ENCODE measurements around the gene DENND4C. TPM values are rescaled to one million over a fixed set of nuclear protein-coding genes. Genes with fewer than 3 reads are reported as not detected.
"Not testable (repeated sequence)": the region's sequence is repeated elsewhere in the genome, so short reads cannot be mapped to it uniquely, and the experiment has no call there.

Gene DENND4C
- total RNA-seq, 1 donor from 2014 or later = 21.4 TPM

DNA sequence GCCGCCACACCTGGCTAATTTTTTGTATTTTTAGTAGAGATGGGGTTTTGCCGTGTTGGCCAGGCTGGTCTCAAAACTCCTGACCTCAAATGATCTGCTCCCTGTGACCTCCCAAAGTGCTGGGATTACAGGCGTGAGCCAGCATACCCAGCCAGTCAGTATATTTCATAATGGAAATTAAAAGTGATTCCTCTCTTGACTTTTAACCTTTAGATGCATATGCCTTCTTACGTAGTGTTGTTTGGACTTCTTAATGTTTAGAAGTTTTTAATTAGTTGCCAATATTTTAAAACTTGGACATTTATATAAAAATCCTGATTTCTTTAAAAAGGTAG lies 22.4 kb downstream of the DENND4C start:
- no peak for DNase-seq (ENCODE audit: low spot score)
- intact Hi-C loops (cut with DNase I) = no loop called here

DNA sequence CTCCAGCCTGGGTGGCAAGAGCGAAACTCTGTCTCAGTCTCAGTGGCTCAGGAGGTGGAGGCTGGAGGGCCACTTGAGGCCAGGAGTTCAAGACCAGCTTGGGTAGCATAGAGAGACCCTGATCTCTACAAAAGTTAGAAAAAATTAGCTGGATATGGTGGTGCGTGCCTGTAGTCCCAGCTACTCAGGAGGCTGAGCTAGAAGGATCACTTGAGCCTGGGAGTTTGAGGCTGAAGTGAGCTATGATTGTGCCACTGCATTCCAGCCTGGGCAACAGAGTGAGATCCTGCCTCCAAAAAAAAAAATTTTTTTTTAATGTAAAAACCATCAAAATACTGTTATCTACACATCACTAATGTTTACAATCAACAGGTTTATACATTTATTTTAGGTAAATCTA lies 24.6 kb downstream of the DENND4C start:
- intact Hi-C loops (cut with DNase I) = no loop called here
- no peak for DNase-seq (ENCODE audit: low spot score)

DNA sequence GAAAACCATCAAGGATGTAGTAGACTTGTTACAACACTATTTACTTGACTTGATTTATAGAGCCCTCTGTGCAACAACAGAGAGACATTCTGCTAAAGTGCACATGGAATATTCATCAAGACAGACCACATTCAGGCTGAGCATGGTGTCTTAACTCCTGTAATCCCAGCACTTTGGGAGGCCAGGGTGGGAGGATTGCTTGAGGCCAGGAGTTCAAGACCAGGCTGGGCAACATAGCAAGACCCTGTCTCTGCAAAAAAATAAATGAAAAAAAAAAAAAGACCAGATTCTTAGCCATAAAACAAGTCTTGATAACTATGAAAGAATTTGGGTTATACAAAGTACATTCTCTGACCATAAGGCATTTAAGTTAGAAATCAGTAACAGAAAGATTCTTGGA lies 25.3 kb downstream of the DENND4C start:
- no peak for DNase-seq (ENCODE audit: low spot score)
- intact Hi-C loops (cut with DNase I) = no loop called here

DNA sequence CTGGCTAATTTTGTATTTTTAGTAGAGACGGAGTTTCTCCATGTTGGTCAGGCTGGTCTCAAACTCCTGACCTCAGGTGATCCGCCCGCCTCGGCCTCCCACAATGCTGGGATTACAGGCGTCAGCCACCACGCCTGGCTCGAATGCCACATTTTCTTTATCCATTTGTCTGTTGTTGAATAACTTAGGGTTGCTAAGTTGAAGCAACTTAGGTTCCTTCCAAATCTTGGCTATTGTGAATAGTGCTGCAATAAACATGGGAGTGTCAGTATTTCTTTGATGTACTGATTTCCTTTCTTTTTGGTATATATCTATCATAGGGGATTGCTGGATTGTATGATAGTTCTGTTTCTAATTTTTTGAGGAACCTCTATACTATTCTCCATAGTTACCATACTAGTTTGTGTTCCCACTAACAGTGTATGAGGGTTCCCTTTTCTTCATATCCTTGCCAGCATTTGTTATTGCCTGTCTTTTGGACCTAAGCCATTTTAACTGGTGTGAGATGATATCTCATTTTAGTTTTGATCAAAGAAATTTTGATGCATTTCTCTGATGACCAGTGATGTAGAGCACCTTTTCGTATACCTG lies 29.3 kb downstream of the DENND4C start:
- intact Hi-C loops (cut with DNase I) = not testable (repeated sequence)

DNA sequence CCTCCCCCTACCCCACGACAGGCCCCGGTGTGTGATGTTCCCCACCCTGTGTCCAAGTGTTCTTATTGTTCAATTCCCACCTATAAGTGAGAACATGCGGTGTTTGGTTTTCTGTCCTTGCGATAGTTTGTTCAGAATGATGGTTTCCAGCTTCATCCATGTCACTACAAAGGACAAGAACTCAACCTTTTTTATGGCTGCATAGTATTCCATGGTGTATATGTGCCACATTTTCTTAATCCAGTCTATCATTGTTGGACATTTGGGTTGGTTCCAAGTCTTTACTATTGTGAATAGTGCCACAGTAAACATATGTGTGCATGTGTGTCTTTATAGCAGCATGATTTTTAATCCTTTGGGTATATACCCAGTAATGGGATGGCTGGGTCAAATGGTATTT lies 35.1 kb downstream of the DENND4C start:
- intact Hi-C loops (cut with DNase I) = not testable (repeated sequence)

More for the DNA sequence above, 29.3 kb downstream of the DENND4C start:
- DNase-seq (ENCODE audit: low spot score) = not testable (repeated sequence)

GRCh38 chr9:19266778-19267384 lies 36.4 kb downstream of the DENND4C start:
- DNase-seq (ENCODE audit: low spot score); intact Hi-C loops (cut with DNase I): not testable (repeated sequence)

More for the DNA sequence above, 35.1 kb downstream of the DENND4C start:
- not testable (repeated sequence) for DNase-seq (ENCODE audit: low spot score)

DNA sequence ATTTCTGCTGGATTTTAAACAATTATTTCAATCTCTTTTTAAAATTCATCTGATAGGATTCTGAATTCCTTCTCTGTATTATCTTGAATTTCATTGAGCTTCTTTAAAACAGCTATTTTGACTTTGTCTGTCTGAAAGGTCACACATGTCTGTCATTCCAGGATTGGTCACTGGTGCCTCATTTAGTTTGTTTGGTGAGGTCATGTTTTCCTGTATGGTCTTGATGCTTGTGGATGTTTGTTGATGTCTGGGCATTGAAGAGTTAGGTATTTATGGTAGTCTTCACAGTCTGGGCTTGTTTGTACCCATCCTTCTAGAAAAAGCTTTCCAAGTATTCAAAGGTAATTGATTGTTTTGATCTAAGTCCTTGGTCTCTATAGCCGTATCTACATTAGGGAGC lies 39.1 kb downstream of the DENND4C start:
- intact Hi-C loops (cut with DNase I) = no loop called here
- no peak for DNase-seq (ENCODE audit: low spot score)

GRCh38 chr9:19270421-19270949 lies 40.0 kb downstream of the DENND4C start:
- no peak for DNase-seq (ENCODE audit: low spot score)
- intact Hi-C loops (cut with DNase I) = no loop called here

- no peak for DNase-seq (ENCODE audit: low spot score)
- intact Hi-C loops (cut with DNase I) = no loop called here
Measured at GRCh38 chr9:19271081-19271480, 40.6 kb downstream of the DENND4C start.

- intact Hi-C loops (cut with DNase I) = no loop called here
- no peak for DNase-seq (ENCODE audit: low spot score)
Measured at GRCh38 chr9:19281801-19282200, 51.3 kb downstream of the DENND4C start.

- intact Hi-C loops (cut with DNase I) = no loop called here
Measured at GRCh38 chr9:19283072-19283710, 52.7 kb downstream of the DENND4C start.

GRCh38 chr9:19284729-19285128 lies 54.2 kb downstream of the DENND4C start:
- no peak for DNase-seq (ENCODE audit: low spot score)
- intact Hi-C loops (cut with DNase I) = no loop called here

More at GRCh38 chr9:19283072-19283710, 52.7 kb downstream of the DENND4C start:
- DNase-seq (ENCODE audit: low spot score) = no peak

GRCh38 chr9:19286634-19287188 lies 56.2 kb downstream of the DENND4C start:
- no peak for DNase-seq (ENCODE audit: low spot score)
- intact Hi-C loops (cut with DNase I) = no loop called here

- no peak for DNase-seq (ENCODE audit: low spot score)
- intact Hi-C loops (cut with DNase I) = no loop called here
Measured at GRCh38 chr9:19288081-19288480, 57.6 kb downstream of the DENND4C start.

DNA sequence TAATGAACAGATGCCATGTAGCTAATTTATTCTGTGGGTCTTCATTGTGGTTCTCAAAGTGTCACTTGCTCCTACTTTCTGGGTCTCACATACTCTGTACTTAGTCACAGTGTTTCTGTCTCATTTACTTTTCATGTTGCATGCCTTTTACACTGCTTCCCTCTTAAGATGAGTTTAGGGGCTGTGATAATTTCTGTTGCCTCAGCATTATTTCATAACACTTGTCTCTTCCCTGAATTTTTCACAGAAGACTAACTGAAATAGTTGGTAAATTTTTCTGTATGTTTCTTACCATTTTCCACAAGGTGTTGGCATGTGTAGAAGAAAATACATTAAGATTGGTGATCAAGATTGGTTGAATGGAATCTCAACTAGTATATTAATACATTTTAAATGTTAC lies 59.6 kb downstream of the DENND4C start:
- intact Hi-C loops (cut with DNase I) = no loop called here
- DNase-seq (ENCODE audit: low spot score) = no peak

DNA sequence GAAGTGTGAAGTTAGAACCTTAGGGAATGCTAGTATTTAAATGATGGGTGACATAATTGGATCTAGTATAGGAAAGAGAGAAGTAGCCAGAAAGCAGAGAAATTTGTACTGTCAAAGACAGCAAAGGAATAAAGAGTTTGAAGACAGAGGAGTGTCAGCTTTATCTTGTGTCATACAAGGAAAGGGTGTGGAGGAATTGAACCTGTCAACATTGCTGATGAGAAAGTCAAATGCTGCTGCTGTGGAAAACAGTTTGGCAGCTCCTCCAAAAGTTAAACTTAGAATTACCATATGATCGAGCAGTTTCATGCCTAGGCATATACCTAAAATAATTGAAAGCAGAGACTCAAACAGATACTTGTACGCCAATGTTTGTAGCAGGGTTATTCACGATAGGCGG lies 63.7 kb downstream of the DENND4C start:
- no peak for DNase-seq (ENCODE audit: low spot score)
- intact Hi-C loops (cut with DNase I) = no loop called here

GRCh38 chr9:19298436-19299000 lies 68.0 kb downstream of the DENND4C start:
- intact Hi-C loops (cut with DNase I) = no loop called here
- DNase-seq (ENCODE audit: low spot score) = no peak

GRCh38 chr9:19303216-19303615 lies 72.7 kb downstream of the DENND4C start:
- intact Hi-C loops (cut with DNase I) = loop anchor here (5.0 kb wide), 1 partner anchor 49 kb away; no protein-coding TSS in a partner anchor
- DNase-seq (ENCODE audit: low spot score) = no peak

DNA sequence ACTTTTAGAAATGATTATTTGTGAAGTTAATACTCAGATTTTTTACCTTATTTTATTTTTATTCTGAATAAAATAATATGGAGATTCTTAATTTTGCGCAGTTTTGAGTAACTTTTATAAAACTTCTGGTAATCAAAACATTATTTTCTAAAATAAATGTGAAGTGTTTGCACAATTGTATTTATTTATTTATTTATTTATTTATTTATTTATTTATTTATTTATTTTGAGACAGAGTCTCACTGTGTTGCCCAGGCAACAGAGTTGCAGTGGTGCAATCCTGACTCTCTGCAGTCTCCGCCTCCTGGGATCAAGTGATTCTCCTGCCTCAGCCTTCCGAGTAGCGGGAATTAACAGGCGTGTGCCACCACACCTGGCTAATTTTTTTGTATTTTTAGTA lies 76.1 kb downstream of the DENND4C start:
- no peak for DNase-seq (ENCODE audit: low spot score)
- intact Hi-C loops (cut with DNase I) = no loop called here

GRCh38 chr9:19310246-19310645 lies 79.8 kb downstream of the DENND4C start:
- DNase-seq (ENCODE audit: low spot score) = no peak
- intact Hi-C loops (cut with DNase I) = loop anchor here (10.0 kb wide), 1 partner anchor 65 kb away; no protein-coding TSS in a partner anchor
